Prostate gland (tissue), 2 donors: ENCODE results near the gene SLC4A11. TPM values are rescaled to one million over a fixed set of nuclear protein-coding genes. Genes with fewer than 3 reads are reported as not detected.

Source experiments
- DNase-seq: peaks from one replicate; pipeline ENCODE4 v3.0.0-alpha.2; 2019; ENCODE audit warnings: low spot score
- H3K27ac ChIP-seq, 2 donors: fragments of 200-600 bp; sonication (generic); 2 replicates each; pipeline ENCODE4 v1.5.1; 2017 to 2019
- H3K27me3 ChIP-seq: fragments of 200-600 bp; sonication (generic); replicated peaks from 2 replicates; pipeline ENCODE4 v1.5.1; 2019; ENCODE audit not compliant: insufficient read depth
- H3K36me3 ChIP-seq, 2 donors: fragments of 200-600 bp; sonication (generic); 1 replicate in 1 of 2; 2 replicates in 1 of 2; pipeline versions ENCODE4 v1.5.1 to v1.8.1; 2017 to 2019
- H3K4me1 ChIP-seq: fragments of 200-600 bp; sonication (generic); replicated peaks from 2 replicates; pipeline ENCODE4 v1.5.1; 2019
- H3K4me3 ChIP-seq, 2 donors: fragments of 200-600 bp; sonication (generic); 2 replicates each; pipeline ENCODE4 v1.5.1; 2017 to 2019
- H3K9me3 ChIP-seq: fragments of 200-600 bp; sonication (generic); 2 replicates; pipeline ENCODE4 v1.5.1; 2017
- CTCF ChIP-seq, 4 experiments: fragments of 200-600 bp in 2 of 4; fragments of 450-650 bp in 2 of 4; sonication (generic) in 2 of 4; IDR thresholded peaks; 1 replicate in 3 of 4; 2 replicates in 1 of 4; pipeline ENCODE4 v1.5.1; 2016 to 2019; ENCODE audit warnings: antibody characterized with exemption in 4 of 4, mild to moderate bottlenecking in 2 of 4, moderate library complexity in 2 of 4
- POLR2A ChIP-seq: fragments of 450-650 bp; IDR thresholded peaks from one replicate; pipeline ENCODE4 v1.6.1; 2016; ENCODE audit warnings: antibody characterized with exemption, mild to moderate bottlenecking
- POLR2AphosphoS5 ChIP-seq: sonication (generic); formaldehyde crosslinking; IDR thresholded peaks from one replicate; pipeline ENCODE4 v1.6.1; 2017; ENCODE audit warnings: antibody characterized with exemption
- WGBS: methylation state at CpG from one replicate; pipeline ENCODE4 v1.1.5; 2018; 5-methylcytosine and 5-hydroxymethylcytosine counted together
- intact Hi-C: fragments of 100-400 bp; cut with DNase I; formaldehyde crosslinking; loops from one replicate; pipeline ENCODE4 v1.14.2; 2022
- total RNA-seq, 2 donors: library from RNA; depleted of rRNA; stranded (reverse); fragments of >200 nt; gene quantifications; one replicate each; pipeline ENCODE4 v1.1.0, GENCODE V29; 2016

SLC4A11 gene
- total RNA-seq, 2 donors from 2014 or later, result 9.2 to 12.7 TPM

- 59% methylated on average over 5 of the region's 5 CpGs for WGBS
- no peaks in the 10 kb centered on the region for H3K4me1 ChIP-seq
- no peak overlapping the region for H3K4me3 ChIP-seq
- no peaks in the 10 kb centered on the region for H3K27me3 ChIP-seq
- no peak for DNase-seq
- intact Hi-C loops, result no loop called here
- no peak overlapping the region for H3K27ac ChIP-seq
- no peak for TF ChIP-seq POLR2A
- no peak for TF ChIP-seq CTCF (IDR thresholded peaks at IDR 0.05)
- no peaks in the 10 kb centered on the region for H3K36me3 ChIP-seq
- no peaks in the 10 kb centered on the region for H3K9me3 ChIP-seq
These were observed 57.7 kb downstream of the SLC4A11 start for GRCh38 chr20:3181270-3181669.

GRCh38 chr20:3180319-3180718, 58.7 kb downstream of the SLC4A11 start:
- DNase-seq, result no peak
- Histone ChIP-seq H3K27ac (no peak overlapping the region), H3K9me3 (no peaks in the 10 kb centered on the region), H3K4me3 (no peak overlapping the region), H3K27me3 (no peaks in the 10 kb centered on the region), H3K36me3 (no peaks in the 10 kb centered on the region), H3K4me1 (no peaks in the 10 kb centered on the region)
- intact Hi-C loops, result no loop called here
- no peak for TF ChIP-seq POLR2A
- no peak for TF ChIP-seq POLR2AphosphoS5
- WGBS, result 90% methylated on average over 4 of the region's 4 CpGs

GRCh38 chr20:3177746-3178485, 61.1 kb downstream of the SLC4A11 start:
- Histone ChIP-seq H3K4me1 (no peaks in the 10 kb centered on the region), H3K36me3 (no peaks in the 10 kb centered on the region), H3K27ac (no peak overlapping the region), H3K27me3 (no peaks in the 10 kb centered on the region), H3K9me3 (no peaks in the 10 kb centered on the region), H3K4me3 (no peak overlapping the region)
- WGBS, result 78% methylated on average over 8 of the region's 8 CpGs
- intact Hi-C loops, result no loop called here
- TF ChIP-seq POLR2AphosphoS5 (no peak), CTCF (IDR thresholded peaks at IDR 0.05) (no peak), POLR2A (no peak)
- no peak for DNase-seq

Other genes starting within 250 kb of the SLC4A11 start
- not detected for gene GNRH2, start 195.6 kb downstream of the SLC4A11 start, total RNA-seq
- 100 to 1,000 TPM in 1 of 2 donors, 10 to 100 TPM in 1; 75.8 to 129 TPM for gene MRPS26, start 193.1 kb downstream of the SLC4A11 start, total RNA-seq
- 1 to 10 TPM in 1 of 2 donors, not detected in 1; 9.8 TPM for gene OXT, start 167.6 kb downstream of the SLC4A11 start, total RNA-seq
- gene AVP, start 154.5 kb downstream of the SLC4A11 start, total RNA-seq, result 1 to 10 TPM in 1 of 2 donors, not detected in 1; 3.1 TPM
- gene FASTKD5, start 79.3 kb downstream of the SLC4A11 start, total RNA-seq, result 10 to 100 TPM; 14.5 to 22.2 TPM
- 10 to 100 TPM in 1 of 2 donors, 1 to 10 TPM in 1; 7.1 to 12.0 TPM for gene UBOX5, start 79.3 kb downstream of the SLC4A11 start, total RNA-seq
- gene LZTS3, start 65.6 kb downstream of the SLC4A11 start, total RNA-seq, result 10 to 100 TPM; 23.7 to 29.1 TPM
- gene DDRGK1, start 34.5 kb downstream of the SLC4A11 start, total RNA-seq, result 100 to 1,000 TPM in 1 of 2 donors, 10 to 100 TPM in 1; 87.5 to 126 TPM
- gene ITPA, start 29.7 kb downstream of the SLC4A11 start, total RNA-seq, result 10 to 100 TPM; 43.9 to 48.0 TPM
- gene DNAAF9, start 168.5 kb upstream of the SLC4A11 start, total RNA-seq, result 10 to 100 TPM; 10.9 to 24.8 TPM
- 10 to 100 TPM; 34.6 to 38.1 TPM for gene ATRN, start 231.8 kb upstream of the SLC4A11 start, total RNA-seq